K562 (cell line): ENCODE measurements around the gene SEZ6.

Experiments
- ARNT ChIP-seq, 2 experiments: fragments of 450-650 bp; IDR thresholded peaks; 2 replicates each; pipeline ENCODE4 v1.6.1; 2016; ENCODE audit warnings: mild to moderate bottlenecking in 1 of 2
- CEBPB ChIP-seq: fragments of 450-650 bp; IDR thresholded peaks from 2 replicates; pipeline ENCODE4 v1.6.1; 2016; ENCODE audit warnings: missing genetic modification characterization, missing compliant biosample characterization
- ESRRA ChIP-seq: fragments of 450-650 bp; IDR thresholded peaks from 2 replicates; pipeline ENCODE4 v1.6.1; 2014; ENCODE audit warnings: low read depth, mild to moderate bottlenecking, moderate library complexity, borderline replicate concordance
- GABPB1 ChIP-seq: sonication (generic); formaldehyde crosslinking; IDR thresholded peaks from 2 replicates; pipeline ENCODE4 v1.8.0; 2022; ENCODE audit warnings: mild to moderate bottlenecking, missing genetic modification reagents
- JUND ChIP-seq, 2 experiments: IDR thresholded peaks; 2 replicates in 1 of 2; 3 replicates in 1 of 2; pipeline ENCODE4 v1.6.1; 2011; ENCODE audit warnings: borderline replicate concordance in 2 of 2, low read depth in 2 of 2, low read length in 2 of 2, improper control_type of control experiment in 1 of 2, missing biosample characterization in 1 of 2, missing genetic modification characterization in 1 of 2, missing genetic modification reagents in 1 of 2
- LCOR ChIP-seq: sonication (generic); formaldehyde crosslinking; IDR thresholded peaks from 2 replicates; pipeline ENCODE4 v1.8.0; 2022; ENCODE audit warnings: mild to moderate bottlenecking, missing genetic modification reagents
- MYC ChIP-seq, 2 experiments: fragments of 250-450 bp in 1 of 2; sonication (Bioruptor Pico) in 1 of 2; IDR thresholded peaks; 2 replicates each; pipeline versions ENCODE4 v1.5.1 to v1.6.1; 2012 to 2021; ENCODE audit warnings: low read depth in 2 of 2, borderline replicate concordance in 1 of 2, improper control_type of control experiment in 1 of 2, low read length in 1 of 2, mild to moderate bottlenecking in 1 of 2, moderate library complexity in 1 of 2
- RAD21 ChIP-seq, 2 experiments: fragments of 250-450 bp in 1 of 2; fragments of 450-650 bp in 1 of 2; sonication (Bioruptor Pico) in 1 of 2; formaldehyde crosslinking in 1 of 2; IDR thresholded peaks in 1 of 2; conservative IDR thresholded peaks in 1 of 2; 2 replicates each; pipeline versions ENCODE4 v1.4.0 to v1.8.0; 2020 to 2022; ENCODE audit warnings: mild to moderate bottlenecking in 2 of 2, moderate library complexity in 1 of 2
- RNF2 ChIP-seq: sonication (generic); IDR thresholded peaks from 2 replicates; pipeline ENCODE4 v1.6.1; 2016
- SIX5 ChIP-seq, 2 experiments: IDR thresholded peaks; 2 replicates each; pipeline ENCODE4 v1.6.1; 2011; ENCODE audit warnings: low read length in 2 of 2, borderline replicate concordance in 1 of 2, low read depth in 1 of 2, mild to moderate bottlenecking in 1 of 2, moderate library complexity in 1 of 2; ENCODE audit not compliant: insufficient read depth in 1 of 2
- ZNF124 ChIP-seq: sonication (generic); formaldehyde crosslinking; IDR thresholded peaks from 2 replicates; pipeline ENCODE4 v1.8.1; 2022; ENCODE audit warnings: missing genetic modification reagents
- ZNF23 ChIP-seq: fragments of 250-450 bp; sonication (Bioruptor Pico); IDR thresholded peaks from 2 replicates; pipeline ENCODE4 v1.4.0; 2020; ENCODE audit warnings: mild to moderate bottlenecking
- TF ChIP-seq, protein P1 (sequence below): fragments of 450-650 bp; IDR thresholded peaks from 2 replicates; pipeline ENCODE4 v1.6.1; 2016; ENCODE audit warnings: low read depth
- TF ChIP-seq, protein P2 (sequence below), 3 experiments: IDR thresholded peaks in 2 of 3; conservative IDR thresholded peaks in 1 of 3; 2 replicates each; pipeline ENCODE4 v1.5.1; 2011 to 2012; ENCODE audit warnings: low read length in 3 of 3, mild to moderate bottlenecking in 3 of 3, control low read depth in 2 of 3, improper control_type of control experiment in 1 of 3, inconsistent platforms in 1 of 3, low read depth in 1 of 3, mixed read lengths in 1 of 3, moderate library complexity in 1 of 3; ENCODE audit not compliant: insufficient read depth in 2 of 3

DNA sequence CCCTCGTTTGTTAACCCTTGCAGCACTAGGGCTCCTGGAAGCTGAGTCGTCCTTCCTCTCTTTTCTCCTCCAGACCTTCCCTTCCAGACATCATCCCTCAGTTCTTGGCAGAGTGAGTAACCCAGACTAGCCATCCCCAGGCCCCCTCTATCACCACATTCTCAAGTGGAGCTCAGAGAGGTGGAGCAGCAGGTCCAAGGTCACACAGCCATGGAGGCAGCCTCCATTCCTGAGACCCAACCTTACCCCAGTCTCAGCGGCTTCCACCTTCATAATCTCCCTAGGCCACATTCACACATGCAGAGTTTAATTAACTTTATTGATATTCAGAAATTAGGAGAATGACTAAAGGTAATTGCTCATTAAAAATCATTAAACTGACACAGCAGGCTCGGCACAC is 3.0 kb downstream of the SEZ6 start:
- TF ChIP-seq RAD21 (CRISPR knock-in tag; conservative IDR thresholded peaks at IDR 0.05 in 1 of 2, IDR thresholded peaks at IDR 0.05 in 1 of 2) (no peak), ESRRA (no peak), SIX5 (IDR thresholded peaks at IDR 0.05; ENCODE audit: borderline replicate concordance in 1 of 2, insufficient read depth in 1 of 2, low read depth in 1 of 2, low read length in 2 of 2) (no peak), ZNF124 (CRISPR knock-in tag) (no peak), CEBPB (tag) (no peak), GABPB1 (CRISPR knock-in tag) (no peak), MYC (IDR thresholded peaks at IDR 0.05; ENCODE audit: low read depth, low read length) (no peak), MYC (CRISPR knock-in tag; IDR thresholded peaks at IDR 0.05; ENCODE audit: borderline replicate concordance, low read depth) (no peak), ZNF23 (CRISPR knock-in tag) (no peak), RNF2 (no peak), LCOR (CRISPR knock-in tag) (no peak), ARNT (IDR thresholded peaks at IDR 0.05) (no peak), JUND (IDR thresholded peaks at IDR 0.05; ENCODE audit: borderline replicate concordance, low read depth, low read length) (no peak), JUND (tag; IDR thresholded peaks at IDR 0.05; ENCODE audit: borderline replicate concordance, low read depth, low read length) (no peak)
- TF ChIP-seq, protein P1, sequence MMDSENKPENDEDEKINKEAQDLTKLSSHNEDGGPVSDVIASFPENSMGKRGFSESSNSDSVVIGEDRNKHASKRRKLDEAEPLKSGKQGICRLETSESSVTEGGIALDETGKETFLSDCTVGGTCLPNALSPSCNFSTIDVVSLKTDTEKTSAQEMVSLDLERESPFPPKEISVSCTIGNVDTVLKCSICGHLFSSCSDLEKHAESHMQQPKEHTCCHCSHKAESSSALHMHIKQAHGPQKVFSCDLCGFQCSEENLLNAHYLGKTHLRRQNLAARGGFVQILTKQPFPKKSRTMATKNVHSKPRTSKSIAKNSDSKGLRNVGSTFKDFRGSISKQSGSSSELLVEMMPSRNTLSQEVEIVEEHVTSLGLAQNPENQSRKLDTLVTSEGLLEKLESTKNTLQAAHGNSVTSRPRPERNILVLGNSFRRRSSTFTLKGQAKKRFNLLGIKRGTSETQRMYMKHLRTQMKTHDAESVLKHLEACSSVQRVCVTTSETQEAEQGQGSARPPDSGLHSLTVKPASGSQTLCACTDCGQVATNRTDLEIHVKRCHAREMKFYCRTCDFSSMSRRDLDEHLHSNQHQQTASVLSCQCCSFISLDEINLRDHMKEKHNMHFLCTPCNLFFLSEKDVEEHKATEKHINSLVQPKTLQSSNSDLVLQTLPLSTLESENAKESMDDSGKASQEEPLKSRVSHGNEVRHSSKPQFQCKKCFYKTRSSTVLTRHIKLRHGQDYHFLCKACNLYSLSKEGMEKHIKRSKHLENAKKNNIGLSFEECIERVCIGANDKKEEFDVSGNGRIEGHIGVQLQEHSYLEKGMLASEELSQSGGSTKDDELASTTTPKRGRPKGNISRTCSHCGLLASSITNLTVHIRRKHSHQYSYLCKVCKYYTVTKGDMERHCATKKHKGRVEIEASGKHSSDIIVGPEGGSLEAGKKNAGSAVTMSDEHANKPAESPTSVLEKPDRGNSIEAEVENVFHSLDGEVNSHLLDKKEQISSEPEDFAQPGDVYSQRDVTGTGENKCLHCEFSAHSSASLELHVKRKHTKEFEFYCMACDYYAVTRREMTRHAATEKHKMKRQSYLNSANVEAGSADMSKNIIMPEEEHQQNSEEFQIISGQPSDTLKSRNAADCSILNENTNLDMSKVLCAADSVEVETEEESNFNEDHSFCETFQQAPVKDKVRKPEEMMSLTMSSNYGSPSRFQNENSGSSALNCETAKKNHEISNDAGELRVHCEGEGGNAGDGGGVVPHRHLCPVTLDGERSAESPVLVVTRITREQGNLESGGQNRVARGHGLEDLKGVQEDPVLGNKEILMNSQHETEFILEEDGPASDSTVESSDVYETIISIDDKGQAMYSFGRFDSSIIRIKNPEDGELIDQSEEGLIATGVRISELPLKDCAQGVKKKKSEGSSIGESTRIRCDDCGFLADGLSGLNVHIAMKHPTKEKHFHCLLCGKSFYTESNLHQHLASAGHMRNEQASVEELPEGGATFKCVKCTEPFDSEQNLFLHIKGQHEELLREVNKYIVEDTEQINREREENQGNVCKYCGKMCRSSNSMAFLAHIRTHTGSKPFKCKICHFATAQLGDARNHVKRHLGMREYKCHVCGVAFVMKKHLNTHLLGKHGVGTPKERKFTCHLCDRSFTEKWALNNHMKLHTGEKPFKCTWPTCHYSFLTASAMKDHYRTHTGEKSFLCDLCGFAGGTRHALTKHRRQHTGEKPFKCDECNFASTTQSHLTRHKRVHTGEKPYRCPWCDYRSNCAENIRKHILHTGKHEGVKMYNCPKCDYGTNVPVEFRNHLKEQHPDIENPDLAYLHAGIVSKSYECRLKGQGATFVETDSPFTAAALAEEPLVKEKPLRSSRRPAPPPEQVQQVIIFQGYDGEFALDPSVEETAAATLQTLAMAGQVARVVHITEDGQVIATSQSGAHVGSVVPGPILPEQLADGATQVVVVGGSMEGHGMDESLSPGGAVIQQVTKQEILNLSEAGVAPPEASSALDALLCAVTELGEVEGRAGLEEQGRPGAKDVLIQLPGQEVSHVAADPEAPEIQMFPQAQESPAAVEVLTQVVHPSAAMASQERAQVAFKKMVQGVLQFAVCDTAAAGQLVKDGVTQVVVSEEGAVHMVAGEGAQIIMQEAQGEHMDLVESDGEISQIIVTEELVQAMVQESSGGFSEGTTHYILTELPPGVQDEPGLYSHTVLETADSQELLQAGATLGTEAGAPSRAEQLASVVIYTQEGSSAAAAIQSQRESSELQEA: no peak
- TF ChIP-seq, protein P2, sequence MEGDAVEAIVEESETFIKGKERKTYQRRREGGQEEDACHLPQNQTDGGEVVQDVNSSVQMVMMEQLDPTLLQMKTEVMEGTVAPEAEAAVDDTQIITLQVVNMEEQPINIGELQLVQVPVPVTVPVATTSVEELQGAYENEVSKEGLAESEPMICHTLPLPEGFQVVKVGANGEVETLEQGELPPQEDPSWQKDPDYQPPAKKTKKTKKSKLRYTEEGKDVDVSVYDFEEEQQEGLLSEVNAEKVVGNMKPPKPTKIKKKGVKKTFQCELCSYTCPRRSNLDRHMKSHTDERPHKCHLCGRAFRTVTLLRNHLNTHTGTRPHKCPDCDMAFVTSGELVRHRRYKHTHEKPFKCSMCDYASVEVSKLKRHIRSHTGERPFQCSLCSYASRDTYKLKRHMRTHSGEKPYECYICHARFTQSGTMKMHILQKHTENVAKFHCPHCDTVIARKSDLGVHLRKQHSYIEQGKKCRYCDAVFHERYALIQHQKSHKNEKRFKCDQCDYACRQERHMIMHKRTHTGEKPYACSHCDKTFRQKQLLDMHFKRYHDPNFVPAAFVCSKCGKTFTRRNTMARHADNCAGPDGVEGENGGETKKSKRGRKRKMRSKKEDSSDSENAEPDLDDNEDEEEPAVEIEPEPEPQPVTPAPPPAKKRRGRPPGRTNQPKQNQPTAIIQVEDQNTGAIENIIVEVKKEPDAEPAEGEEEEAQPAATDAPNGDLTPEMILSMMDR (IDR thresholded peaks at IDR 0.05 in 2 of 3, conservative IDR thresholded peaks at IDR 0.05 in 1 of 3; ENCODE audit: insufficient read depth in 2 of 3, low read depth in 1 of 3, low read length in 3 of 3): no peak
